GM19455 (cell line): ENCODE measurements around the gene IRF9.

Experiments used
- ATAC-seq: cut with Tn5 transposase; IDR thresholded peaks from one replicate; pipeline ENCODE4 v1.9.1; 2021; ENCODE audit not compliant: unreplicated experiment

Gene IRF9

DNA sequence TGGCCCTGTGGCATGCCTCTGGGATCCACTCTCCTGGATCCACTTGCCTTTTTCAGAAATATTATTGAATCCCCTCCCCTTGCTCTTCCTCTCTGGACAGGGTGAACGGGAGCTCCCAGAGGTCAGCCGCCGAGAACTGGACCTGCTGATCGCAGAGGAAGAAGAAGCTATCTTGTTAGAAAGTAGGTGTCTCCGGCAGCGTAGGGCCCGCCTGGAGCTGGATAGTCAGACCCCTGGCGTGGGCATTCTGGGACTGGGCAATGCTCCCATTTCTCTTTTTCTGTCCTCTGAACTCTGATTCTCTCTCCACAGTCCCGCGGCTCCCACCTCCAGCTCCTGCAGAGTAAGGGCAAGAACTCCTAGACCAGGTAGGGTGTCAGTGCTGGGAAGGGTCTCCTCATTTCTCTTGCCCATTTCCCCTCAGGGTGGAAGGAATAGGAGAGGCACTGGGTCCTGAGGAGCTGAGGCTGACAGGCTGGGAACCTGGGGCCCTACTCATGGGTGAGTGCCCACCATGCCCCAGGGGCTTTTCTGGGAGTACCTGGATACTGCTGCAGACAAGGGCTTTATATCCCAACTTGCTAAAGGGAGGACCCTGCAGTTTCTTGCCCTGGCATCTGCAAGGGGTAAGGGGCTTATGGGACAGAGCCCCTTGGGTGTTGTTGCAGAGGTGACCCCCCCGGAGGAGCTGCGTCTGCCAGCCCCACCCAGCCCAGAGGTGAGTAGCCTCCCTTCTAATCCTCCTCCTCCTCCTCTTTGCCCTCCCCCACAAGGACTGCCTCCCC is 16.2 kb downstream of the IRF9 start:
- no peak for ATAC-seq

DNA sequence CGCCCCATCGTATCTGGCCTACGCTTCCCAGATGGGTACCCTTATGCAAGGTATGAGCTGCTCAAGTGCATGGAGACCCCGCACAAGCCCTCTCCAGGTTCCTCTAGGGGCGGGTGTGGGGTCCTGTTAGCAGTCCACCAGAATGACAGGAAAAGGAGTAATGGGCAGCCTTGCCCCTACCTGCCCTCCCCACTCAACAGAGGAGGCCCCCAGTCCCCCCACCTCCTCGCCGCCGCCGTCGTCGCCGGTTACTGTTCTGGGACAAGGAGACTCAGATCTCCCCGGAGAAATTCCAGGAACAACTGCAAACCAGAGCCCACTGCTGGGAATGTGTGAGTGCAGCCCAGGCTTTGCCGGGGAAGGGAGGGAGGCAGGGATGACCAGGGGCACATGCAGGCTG is 16.8 kb downstream of the IRF9 start:
- ATAC-seq = no peak

DNA sequence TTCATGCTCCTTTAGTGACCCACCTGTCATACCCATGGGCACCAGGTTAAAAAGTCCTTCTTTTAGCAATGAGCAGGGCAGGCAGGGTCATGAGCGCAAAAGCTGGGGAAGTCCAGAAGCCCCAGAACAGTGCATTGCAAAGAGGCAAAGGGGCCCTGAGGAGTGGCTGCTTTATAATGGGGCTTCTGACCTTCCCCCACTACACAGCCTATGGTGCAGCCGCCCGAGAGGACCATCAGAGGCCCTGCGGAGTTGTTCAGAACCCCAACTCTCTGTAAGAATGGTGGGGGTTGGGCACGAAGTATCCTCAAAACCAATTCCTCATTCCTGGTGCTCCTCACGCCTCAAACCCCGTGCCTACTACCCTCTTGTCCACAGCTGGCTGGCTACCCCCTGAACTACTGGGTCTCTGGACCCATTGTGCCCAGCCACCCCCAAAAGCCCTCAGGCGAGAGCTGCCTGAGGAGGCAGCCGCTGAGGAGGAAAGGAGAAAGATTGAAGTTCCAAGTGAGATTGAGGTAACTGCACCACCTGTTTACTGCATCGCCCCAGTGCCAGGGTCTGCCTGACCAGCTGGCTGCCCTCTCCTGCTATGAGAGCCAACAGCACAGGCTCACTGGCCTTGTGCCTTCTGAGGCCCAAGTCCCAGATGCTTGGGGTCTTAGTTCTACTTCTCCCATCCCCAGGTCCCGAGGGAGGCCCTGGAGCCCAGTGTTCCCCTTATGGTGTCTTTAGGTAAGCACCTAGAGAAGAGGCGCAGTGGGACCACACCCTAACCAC is 17.5 kb downstream of the IRF9 start:
- no peak for ATAC-seq

DNA sequence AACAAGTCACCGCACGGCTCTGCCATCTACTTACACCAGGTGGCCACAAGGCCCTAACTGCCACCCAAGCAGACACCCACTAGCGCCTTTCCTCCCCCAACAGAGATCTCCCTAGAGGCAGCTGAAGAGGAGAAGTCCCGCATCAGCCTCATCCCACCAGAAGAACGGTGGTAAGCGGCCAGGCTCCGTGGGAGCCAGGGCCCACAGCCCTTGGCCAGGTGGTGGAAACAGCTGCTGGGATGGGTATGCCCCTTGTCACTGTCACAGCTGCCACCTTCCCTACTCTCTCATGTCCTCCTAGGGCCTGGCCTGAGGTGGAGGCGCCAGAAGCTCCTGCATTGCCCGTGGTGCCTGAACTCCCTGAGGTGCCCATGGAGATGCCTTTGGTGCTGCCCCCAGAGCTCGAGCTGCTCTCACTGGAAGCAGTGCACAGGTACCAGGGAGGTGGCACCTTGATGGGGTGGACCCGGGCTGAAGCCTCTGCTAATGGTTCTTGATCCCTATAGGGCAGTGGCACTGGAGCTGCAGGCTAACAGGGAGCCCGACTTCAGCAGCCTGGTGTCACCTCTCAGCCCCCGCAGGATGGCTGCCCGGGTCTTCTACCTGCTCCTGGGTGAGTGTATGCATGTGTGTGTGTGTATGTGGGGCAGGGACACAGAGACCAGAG is 18.4 kb downstream of the IRF9 start:
- ATAC-seq = no peak

DNA sequence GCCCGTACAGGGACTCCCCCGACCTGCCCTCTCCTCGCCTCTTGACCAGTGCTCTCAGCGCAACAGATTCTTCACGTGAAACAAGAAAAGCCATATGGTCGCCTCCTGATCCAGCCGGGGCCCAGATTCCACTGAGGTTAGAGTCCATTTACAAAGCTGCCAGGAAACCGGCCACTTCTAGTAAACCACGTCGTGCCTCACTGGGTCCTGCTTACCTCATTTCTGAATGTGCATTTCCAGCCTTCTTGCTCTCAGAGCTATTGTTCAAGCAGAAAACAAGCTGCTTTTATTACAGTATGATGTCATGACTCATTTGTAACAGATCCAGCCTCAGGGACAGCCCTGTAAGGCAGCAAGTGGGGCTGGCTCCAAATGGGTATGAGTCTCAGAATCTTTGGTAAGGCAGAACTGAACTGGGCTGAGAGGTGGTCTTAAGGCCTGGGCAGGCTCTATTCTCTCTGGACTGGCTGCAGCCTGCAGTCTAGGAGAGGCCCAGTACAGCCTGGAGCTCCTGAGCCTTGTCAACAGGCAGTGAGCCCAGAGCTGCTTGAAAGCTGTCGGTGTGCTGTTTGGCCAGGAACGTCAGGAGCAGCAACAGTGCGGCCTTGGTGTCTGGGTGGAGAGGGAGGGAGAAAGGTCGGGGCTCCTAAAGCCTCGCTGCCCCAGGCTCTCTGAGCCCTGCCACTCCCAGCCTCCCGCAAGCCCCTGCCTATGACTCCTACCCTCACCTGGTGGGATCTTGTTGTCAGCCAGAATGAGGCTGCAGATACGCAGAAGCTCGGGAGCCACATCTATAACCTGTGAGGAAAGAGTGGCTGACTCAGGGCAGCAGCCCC is 19.1 kb downstream of the IRF9 start:
- ATAC-seq = no peak

DNA sequence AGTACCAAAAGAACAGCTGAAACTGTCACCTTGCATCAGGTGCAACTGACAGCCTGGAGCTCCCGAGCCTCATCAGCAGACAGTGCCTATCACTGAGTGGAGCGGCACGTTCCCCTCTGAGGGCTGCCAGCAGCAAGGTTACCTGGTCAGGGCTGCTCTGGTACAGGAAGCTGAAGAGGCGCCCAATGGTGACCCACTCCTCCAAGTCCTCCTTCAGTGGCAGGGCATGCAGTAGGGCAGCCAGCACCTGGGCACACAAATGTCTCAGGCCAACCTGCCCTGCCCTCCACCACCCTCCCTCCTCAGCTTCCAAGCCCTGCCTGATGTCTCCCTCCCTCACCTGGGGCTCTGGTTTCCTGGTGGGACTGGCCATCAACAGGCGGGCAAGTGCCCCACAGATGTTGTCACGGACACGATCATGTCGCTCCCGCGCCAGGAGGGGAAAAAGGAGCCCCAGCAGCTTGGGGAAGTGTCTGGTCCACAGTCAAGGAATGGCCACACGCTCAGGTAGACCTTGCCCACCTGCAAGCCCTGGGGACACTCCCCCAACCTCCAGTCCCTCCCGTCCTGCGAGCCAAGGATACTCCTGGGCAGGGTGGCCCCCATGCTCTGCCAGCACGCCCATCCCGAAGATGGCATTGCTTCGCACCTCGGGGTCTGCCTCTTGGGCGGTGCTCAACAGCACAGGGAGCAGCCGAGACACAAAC is 20.5 kb downstream of the IRF9 start:
- ATAC-seq = no peak

DNA sequence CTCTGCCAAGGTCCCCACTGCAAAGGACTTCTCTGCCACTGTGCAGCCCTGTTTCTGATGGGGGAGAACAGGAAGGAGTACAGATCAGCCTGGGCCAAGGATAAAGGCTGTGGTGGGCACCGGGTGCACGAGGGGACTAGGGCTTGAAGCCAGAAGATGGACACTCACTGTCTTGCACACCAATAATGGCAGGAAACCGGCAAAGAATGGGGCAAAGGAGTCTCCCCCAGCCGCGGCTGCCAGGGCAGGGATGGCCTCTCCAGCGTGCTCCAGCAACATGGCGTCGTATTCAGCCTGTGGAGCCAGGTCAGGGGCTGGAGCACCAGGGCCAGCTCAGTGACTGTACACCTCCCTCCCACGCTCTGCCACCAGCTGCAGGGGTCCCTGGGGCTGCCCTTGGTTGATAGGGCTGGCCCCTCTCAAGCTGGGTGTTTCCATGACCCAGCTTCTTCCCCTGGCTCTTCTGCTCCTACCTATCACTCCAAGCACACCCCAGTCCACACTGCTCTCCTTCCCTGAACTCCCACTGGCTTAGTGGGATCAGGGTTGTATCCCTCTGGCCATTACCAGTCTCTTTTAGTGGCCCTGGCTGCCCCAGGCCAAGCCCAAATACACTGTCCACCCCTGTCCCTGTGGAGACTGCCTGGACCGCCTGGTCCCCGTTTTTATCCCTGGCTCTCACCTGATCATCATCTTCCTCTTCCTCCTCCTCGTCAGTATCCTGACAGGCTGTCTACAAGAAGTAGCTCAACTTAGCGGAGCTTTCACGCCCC is 21.2 kb downstream of the IRF9 start:
- no peak for ATAC-seq

DNA sequence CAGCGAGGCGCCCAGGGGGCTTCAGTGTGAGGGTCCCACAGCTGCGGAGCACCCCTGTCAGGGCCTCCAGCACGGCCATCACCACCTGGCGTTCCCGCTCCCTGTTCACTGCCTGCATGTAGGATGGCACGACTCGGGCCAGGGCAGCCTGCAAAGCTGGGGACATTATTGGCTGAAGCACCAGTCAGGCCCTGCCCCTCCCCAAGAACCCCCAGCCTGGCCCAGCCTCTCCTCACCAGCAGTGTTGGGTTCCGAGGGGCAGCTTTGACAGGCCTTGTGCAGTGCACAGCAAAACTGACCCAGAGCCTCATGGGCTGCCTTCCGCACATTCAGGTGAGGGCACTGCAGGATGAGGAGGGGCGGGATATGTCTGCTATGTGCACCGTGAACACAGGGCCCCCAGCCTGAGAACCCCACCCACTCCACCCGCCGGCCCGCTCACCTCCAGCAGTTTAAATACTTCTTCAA is 22.0 kb downstream of the IRF9 start:
- no peak for ATAC-seq

DNA sequence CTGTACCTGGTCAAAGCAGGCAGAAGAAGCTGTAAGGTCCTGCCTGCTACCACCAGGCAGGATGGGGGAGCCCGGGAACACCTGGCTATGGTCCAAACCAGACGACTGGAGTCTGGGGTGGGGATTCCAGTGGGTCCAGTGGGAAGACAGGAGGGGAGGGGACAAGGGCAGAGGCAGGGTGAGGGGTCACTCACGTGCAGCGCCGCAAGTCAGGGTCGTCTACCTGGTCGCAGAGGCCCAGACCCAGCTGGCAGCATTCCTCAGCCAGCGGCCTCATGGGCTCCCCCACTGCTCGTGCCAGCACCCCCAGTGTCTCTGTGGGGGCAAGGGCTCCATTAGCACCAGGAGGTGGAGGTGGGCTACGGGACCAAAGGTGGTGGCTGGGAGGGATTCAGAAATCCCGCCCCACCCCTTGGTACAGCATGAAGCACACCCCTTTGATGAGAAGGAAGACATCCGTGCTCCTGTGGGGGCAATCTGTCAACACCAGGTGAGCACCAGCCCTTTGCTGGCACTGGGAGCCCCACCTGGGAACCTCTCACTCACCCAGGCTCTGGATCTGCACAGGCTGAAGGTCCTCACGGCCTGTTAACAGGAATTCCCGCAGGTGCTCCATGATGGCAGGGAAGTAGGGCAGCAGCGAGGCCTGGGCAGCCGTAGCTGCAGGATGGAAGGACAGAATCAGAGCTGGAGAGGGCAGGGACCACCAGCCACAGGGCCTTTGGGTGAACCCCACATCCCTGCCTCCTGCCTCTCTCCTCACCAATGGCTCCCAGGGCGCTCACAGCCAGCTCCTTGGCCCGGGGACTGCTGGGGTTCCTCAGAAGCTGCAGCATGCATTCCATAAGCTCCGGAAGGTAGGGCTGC is 23.3 kb downstream of the IRF9 start:
- no peak for ATAC-seq

DNA sequence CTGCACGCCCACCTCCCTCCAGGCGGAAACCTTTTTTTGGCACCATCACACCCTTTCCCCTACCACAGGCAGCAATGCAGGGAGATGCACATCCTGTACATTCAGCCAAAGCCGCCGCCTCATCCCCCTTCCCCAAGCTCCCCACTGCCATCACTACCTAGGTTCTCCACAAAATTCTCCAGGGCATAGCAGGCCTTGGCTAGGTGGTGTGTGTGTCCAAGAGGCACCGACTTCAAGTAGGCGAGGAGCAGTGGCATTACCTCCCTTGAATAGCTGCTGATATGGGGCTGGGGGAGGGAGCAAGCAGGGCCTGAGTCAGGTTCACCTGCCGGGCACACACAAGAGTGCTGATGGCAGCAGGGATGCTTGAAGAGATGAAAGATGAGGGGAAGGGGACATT is 24.0 kb downstream of the IRF9 start:
- no peak for ATAC-seq

DNA sequence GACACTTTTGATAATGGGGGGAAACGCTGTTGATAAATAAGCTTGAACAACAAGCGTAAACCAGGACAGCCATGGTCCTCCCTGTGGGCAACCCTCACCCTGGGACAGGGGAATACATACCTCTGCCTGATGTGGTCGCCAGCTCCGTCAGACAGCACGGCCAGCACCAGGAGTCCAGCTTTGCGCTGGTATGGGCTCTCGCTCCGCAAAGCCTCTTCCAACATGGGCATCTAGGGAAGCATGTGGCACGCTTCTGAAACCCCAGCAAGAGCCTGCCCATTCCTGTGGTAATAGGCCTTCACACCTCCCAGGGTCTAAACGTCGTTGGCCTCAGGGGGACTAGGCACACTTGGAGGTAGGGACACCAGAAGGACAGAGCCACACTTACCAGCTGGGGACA is 24.7 kb downstream of the IRF9 start:
- no peak for ATAC-seq

DNA sequence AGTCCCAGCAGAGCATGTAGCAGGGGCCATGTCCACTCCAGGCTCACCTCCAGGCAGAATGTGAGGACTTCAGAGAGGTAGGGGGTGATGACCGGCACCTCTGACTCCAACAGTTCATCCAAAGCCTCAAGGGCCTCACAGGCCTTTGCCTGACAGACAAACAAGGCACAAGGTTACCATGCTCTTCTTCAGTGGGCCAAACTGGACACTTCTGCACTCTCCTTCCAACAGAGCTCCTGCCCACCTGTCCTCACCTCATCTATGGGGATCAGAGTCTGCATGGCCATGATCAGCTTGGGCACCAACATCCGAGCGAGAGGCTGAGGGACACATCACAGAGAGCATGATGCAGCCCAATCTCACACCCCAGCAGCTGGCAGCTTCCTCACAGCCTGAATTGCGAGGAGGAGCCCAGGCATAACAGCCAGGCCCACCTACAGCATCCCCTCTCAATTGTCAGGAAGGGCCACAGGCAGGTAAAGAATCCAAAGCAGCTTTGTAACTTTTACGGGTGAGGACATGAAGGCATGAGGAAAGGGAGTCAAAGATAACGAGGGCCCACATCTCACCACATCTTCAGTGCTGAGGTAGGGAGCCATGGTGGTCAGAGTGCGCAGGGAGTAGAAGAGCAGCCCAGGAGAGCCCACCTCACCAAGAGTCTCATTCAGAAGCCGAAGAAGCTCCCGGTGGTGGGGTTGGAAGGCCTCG is 25.9 kb downstream of the IRF9 start:
- ATAC-seq = no peak

DNA sequence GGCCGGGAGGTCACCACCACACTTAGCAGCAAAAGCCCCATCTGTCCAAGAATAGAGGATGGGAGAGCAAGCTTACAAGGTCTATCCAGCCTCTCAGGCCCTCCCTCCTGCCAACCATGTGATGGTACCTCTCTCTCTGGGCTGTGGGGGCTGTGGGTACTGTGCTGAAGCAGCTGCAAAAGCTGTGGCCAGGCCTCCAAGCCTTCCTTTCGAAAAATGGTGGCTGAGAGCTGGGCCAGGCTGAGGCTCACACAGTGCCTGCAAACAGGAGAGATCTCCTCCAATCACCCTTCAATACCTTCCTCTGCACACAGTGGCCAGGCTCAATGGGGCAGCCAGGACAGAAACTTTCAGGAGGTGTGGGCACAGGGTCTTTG is 26.5 kb downstream of the IRF9 start:
- no peak for ATAC-seq

DNA sequence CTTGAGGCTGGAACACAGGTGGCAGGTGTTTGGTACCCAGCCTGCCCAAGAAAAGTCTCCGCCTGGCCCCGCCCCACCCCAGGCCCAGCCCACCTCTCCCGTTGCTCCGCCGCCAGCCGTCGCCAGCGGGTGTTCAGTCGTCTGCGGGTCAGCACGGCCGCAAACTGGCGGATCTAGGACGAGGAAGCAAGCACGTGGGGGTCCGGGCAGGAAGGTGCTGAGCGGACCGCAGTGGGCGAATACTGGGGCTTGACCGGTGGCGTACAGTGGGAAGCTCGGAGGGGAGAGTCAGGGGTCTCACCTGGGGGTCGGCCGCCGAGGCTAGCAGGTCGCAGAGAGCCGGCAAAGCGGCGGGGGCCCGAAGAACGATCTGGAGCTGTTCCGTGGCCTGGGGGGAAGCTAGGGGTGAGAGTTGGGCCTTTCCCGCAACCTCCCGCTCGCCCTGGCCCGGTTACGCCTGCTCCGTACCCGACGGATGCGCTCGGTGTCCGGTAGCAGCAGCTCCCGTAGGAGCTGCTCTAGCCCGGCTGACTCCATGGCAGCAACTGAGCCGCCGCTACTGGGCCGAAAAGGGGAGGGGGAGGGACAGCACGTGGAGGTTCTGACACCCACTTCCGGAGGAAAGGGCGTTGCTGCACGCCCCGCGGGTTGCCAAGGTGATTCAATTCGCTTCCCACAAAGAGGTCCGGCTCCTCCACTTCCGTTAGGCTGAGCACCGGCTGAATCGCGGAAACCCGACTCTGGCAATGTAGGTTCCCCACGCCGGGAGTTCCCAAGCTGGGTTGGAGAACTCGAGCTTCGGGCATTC is 27.4 kb downstream of the IRF9 start, which contains the start of gene IPO4:
Gene IPO4, minus strand, starts transcription at position 566 of the 808 bp plus-strand sequence. Its CDS starts 29 bp downstream, at position 537.
- ATAC-seq = peak; percentile 76

DNA sequence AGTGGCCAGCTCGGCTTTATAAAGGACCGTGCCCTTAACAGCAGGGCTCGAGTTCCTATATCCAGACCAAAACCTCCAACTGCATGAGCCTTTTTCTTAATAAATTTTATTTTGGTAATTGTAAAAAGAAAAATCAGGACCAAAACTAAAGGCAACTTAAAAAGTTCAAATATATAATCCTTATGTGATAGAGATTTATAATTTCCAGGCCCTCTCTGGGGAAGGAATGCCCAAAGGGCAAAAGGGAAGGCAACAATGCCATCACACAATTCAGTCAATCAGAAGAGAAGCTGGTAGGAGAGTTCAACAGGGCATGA is 28.0 kb downstream of the IRF9 start:
- no peak for ATAC-seq

DNA sequence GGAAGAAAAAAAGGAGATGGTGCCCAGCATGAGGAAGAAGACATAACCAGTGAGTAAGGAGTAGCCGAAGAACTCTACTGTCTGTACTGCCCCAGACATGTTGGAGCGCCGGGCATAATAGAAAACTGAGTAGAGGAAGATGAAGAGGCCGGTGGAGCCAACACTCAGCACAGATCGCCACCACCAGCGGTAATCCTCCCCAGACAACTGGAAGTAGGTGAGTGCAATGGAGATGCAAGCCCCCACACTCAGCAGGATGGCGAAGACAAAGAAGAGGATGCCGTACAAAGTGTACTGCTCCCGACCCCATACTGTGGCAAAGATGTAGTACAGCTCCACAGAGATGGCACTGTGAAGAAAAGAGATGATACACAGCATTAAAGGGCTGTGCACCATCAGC is 28.4 kb downstream of the IRF9 start:
- no peak for ATAC-seq

DNA sequence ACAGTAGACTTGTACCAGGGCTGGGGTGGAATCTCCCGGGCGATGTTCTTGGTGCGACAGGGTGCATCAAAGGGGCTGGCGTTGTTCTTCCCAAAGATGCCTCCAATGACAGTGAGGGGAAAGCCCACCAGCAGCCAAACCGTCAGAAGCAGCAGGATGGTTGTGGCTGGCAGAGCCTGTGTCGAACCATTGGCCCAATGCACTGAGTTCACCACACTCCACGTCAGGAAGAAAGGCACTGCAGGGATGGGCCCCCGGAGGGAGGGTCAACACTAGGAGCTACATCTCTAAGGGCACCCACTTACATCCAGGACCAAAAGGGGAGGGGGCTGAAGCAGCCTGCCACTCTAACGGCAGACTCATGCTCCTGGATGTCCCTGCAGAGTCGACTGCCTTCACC is 29.4 kb downstream of the IRF9 start:
- ATAC-seq = no peak
